HCT116 (cell line): Measurements from ENCODE around the gene FANCD2OS. TPM values are rescaled to one million over a fixed set of nuclear protein-coding genes. Genes with fewer than 3 reads are reported as not detected.
"Not testable (repeated sequence)": the region's sequence is repeated elsewhere in the genome, so short reads cannot be mapped to it uniquely, and the experiment has no call there.

Source experiments
- ATAC-seq: fragments of 200-7000 bp; cut with Tn5 transposase; 2 replicates; pipeline ENCODE4 v1.9.1; 2020; ENCODE audit warnings: mild to moderate bottlenecking, moderate library complexity
- BruUV-seq: library from RNA; stranded (reverse); fragments of 400-500 nt; replicated peaks from 2 replicates; lab custom pipeline; 2021; lab: Mats Ljungman, UMichigan
- CTCF ChIA-PET: fragments of 300-600 bp; sonication (Branson Sonifier 250); formaldehyde crosslinking; loops from one replicate; lab custom pipeline; 2021; ENCODE audit warnings: antibody characterized with exemption; lab: Charles Lee
- POLR2A ChIA-PET: fragments of 300-600, 350-600 bp; sonication (Branson Sonifier 250); formaldehyde crosslinking; loops from one replicate; lab custom pipeline; 2021; ENCODE audit warnings: antibody characterized with exemption; lab: Charles Lee
- RAD21 ChIA-PET, 2 experiments: fragments of 300-600 bp; sonication (Branson Sonifier 250); formaldehyde crosslinking; loops; one replicate each; lab custom pipeline; 2023; ENCODE audit warnings: low total read pairs in 2 of 2; ENCODE audit not compliant: uncharacterized antibody in 2 of 2, unreplicated experiment in 2 of 2, low non-redundant PET in 1 of 2; lab: Charles Lee
- DNase-seq: peaks from one replicate; pipeline ENCODE4 v3.0.0-alpha.2; 2010; ENCODE audit warnings: low read depth, low spot score
- H2AFZ ChIP-seq: fragments of 200-600 bp; shearing (Covaris generic), sonication (generic); 2 replicates; pipeline ENCODE4 v1.6.1; 2017; ENCODE audit warnings: low read depth, mixed run types, mixed read lengths, antibody characterized with exemption, low read length; ENCODE audit not compliant: poor library complexity, severe bottlenecking
- H3K27ac ChIP-seq: 2 replicates; pipeline ENCODE4 v1.5.1; 2012; ENCODE audit warnings: low read depth, low read length
- H3K27me3 ChIP-seq: fragments of 200-600 bp; sonication (generic); 2 replicates; pipeline ENCODE4 v1.6.1; 2016; ENCODE audit warnings: mixed run types, low read length, mixed read lengths; ENCODE audit not compliant: insufficient read depth
- H3K36me3 ChIP-seq, 2 experiments: fragments of 200-500 bp in 1 of 2; fragments of 200-600 bp in 1 of 2; sonication (Bioruptor generic) in 1 of 2; sonication (generic) in 1 of 2; 2 replicates each; pipeline versions ENCODE4 v1.5.1 to v1.6.1; 2014 to 2016; ENCODE audit warnings: low read length in 2 of 2, inconsistent platforms in 1 of 2, mixed read lengths in 1 of 2, mixed run types in 1 of 2; ENCODE audit not compliant: insufficient read depth in 2 of 2, control insufficient read depth in 1 of 2
- H3K4me1 ChIP-seq, 2 experiments: fragments of 200-600 bp in 1 of 2; sonication (generic) in 1 of 2; 2 replicates each; pipeline versions ENCODE4 v1.5.1 to v1.6.1; 2012 to 2017; ENCODE audit warnings: low read length in 2 of 2, inconsistent platforms in 1 of 2, mild to moderate bottlenecking in 1 of 2, mixed read lengths in 1 of 2, mixed run types in 1 of 2, moderate library complexity in 1 of 2; ENCODE audit not compliant: insufficient read depth in 2 of 2, control insufficient read depth in 1 of 2
- H3K4me2 ChIP-seq: fragments of 200-600 bp; sonication (generic); 2 replicates; pipeline ENCODE4 v1.6.1; 2017; ENCODE audit warnings: mixed run types, low read length, mixed read lengths
- H3K4me3 ChIP-seq, 2 experiments: fragments of 200-600 bp in 1 of 2; sonication (generic) in 1 of 2; replicated peaks in 1 of 2; 2 replicates each; pipeline ENCODE4 v1.5.1; 2011 to 2016; ENCODE audit warnings: low read length in 2 of 2, control low read depth in 1 of 2, low read depth in 1 of 2, mild to moderate bottlenecking in 1 of 2, mixed read lengths in 1 of 2, mixed run types in 1 of 2
- H3K79me2 ChIP-seq: fragments of 200-600 bp; sonication (generic); 2 replicates; pipeline ENCODE4 v1.6.1; 2017; ENCODE audit warnings: mild to moderate bottlenecking, mixed run types, low read length, moderate library complexity, mixed read lengths; ENCODE audit not compliant: insufficient read depth
- H3K9ac ChIP-seq: fragments of 200-600 bp; sonication (generic); 2 replicates; pipeline ENCODE4 v1.6.1; 2016; ENCODE audit warnings: low read length, mixed read lengths
- H3K9me2 ChIP-seq: fragments of 200-600 bp; sonication (generic), shearing (Covaris generic); 2 replicates; pipeline ENCODE4 v1.6.1; 2017; ENCODE audit warnings: mixed run types, mild to moderate bottlenecking, moderate library complexity; ENCODE audit not compliant: insufficient read depth
- H3K9me3 ChIP-seq, 2 experiments: fragments of 200-500 bp in 1 of 2; fragments of 200-600 bp in 1 of 2; sonication (Bioruptor generic) in 1 of 2; sonication (generic) in 1 of 2; 2 replicates each; pipeline ENCODE4 v1.6.1; 2014 to 2017; ENCODE audit warnings: low read length in 2 of 2, mixed read lengths in 2 of 2, inconsistent platforms in 1 of 2, low read depth in 1 of 2, mild to moderate bottlenecking in 1 of 2, mixed run types in 1 of 2, moderate library complexity in 1 of 2; ENCODE audit not compliant: control insufficient read depth in 1 of 2, insufficient read depth in 1 of 2
- H4K20me1 ChIP-seq: fragments of 200-600 bp; sonication (generic), shearing (Covaris generic); 2 replicates; pipeline ENCODE4 v1.6.1; 2017; ENCODE audit warnings: mixed run types, mild to moderate bottlenecking, moderate library complexity; ENCODE audit not compliant: insufficient read depth
- CBX3 ChIP-seq: IDR thresholded peaks from 2 replicates; pipeline ENCODE4 v1.6.1; 2012; ENCODE audit warnings: low read depth
- CEBPB ChIP-seq: IDR thresholded peaks from 2 replicates; pipeline ENCODE4 v1.6.1; 2012; ENCODE audit warnings: low read depth
- CTCF ChIP-seq, 3 experiments: fragments of 200-600 bp in 1 of 3; sonication (generic) in 1 of 3; IDR thresholded peaks in 2 of 3; conservative IDR thresholded peaks in 1 of 3; 2 replicates each; pipeline ENCODE4 v1.5.1; 2012 to 2017; ENCODE audit warnings: low read depth in 2 of 3, low read length in 2 of 3, antibody characterized with exemption in 1 of 3, borderline replicate concordance in 1 of 3, control low read depth in 1 of 3, mild to moderate bottlenecking in 1 of 3, mixed read lengths in 1 of 3, mixed run types in 1 of 3, moderate library complexity in 1 of 3; ENCODE audit not compliant: insufficient read depth in 1 of 3
- EGR1 ChIP-seq: IDR thresholded peaks from 2 replicates; pipeline ENCODE4 v1.6.1; 2012; ENCODE audit warnings: low read depth
- ELF1 ChIP-seq: IDR thresholded peaks from 2 replicates; pipeline ENCODE4 v1.6.1; 2012; ENCODE audit warnings: low read depth, borderline replicate concordance
- EZH2 ChIP-seq: fragments of 200-600 bp; sonication (generic); IDR thresholded peaks from 2 replicates; pipeline ENCODE4 v1.6.1; 2017; ENCODE audit warnings: antibody characterized with exemption, mixed run types
- EZH2phosphoT487 ChIP-seq: fragments of 200-600 bp; IDR thresholded peaks from 2 replicates; pipeline ENCODE4 v1.6.1; 2018; ENCODE audit warnings: antibody characterized with exemption, borderline replicate concordance
- JUND ChIP-seq: IDR thresholded peaks from 2 replicates; pipeline ENCODE4 v1.6.1; 2012
- SIN3A ChIP-seq: IDR thresholded peaks from 2 replicates; pipeline ENCODE4 v1.6.1; 2012; ENCODE audit warnings: low read depth
- SP1 ChIP-seq: IDR thresholded peaks from 2 replicates; pipeline ENCODE4 v1.6.1; 2012; ENCODE audit warnings: low read depth
- TCF7L2 ChIP-seq: IDR thresholded peaks from 2 replicates; pipeline ENCODE4 v1.7.0; 2011; ENCODE audit warnings: borderline replicate concordance, inconsistent platforms; ENCODE audit not compliant: insufficient read depth, insufficient read length; ENCODE audit errors: extremely low read depth
- YY1 ChIP-seq: IDR thresholded peaks from 2 replicates; pipeline ENCODE4 v1.6.1; 2011; ENCODE audit warnings: low read length, low read depth, moderate library complexity, mild to moderate bottlenecking; ENCODE audit not compliant: insufficient replicate concordance; ENCODE audit errors: extremely low read depth
- ZBTB33 ChIP-seq: IDR thresholded peaks from 2 replicates; pipeline ENCODE4 v1.6.1; 2011; ENCODE audit warnings: mild to moderate bottlenecking, low read length, moderate library complexity; ENCODE audit not compliant: insufficient replicate concordance; ENCODE audit errors: extremely low read depth
- intact Hi-C: fragments of 100-400 bp; cut with micrococcal nuclease; formaldehyde crosslinking; loops from 2 replicates; pipeline ENCODE4 v1.10.0; 2022
- total RNA-seq: library from RNA; stranded (reverse); gene quantifications from one replicate; pipeline ENCODE4 v1.2.1, GENCODE V29; 2021; ENCODE audit not compliant: unreplicated experiment

Gene FANCD2OS
- total RNA-seq, 1 experiment from 2014 or later = not detected

- H3K79me2 ChIP-seq = no peaks in the 10 kb centered on the region
- H3K9me3 ChIP-seq = no peaks in the 10 kb centered on the region
- H3K4me2 ChIP-seq = no peak overlapping the region
- intact Hi-C loops = no loop called here
- BruUV-seq = no TSS peak
- CTCF ChIA-PET = no interaction called here
- no peaks in the 10 kb centered on the region for H3K36me3 ChIP-seq
- no peaks in the 10 kb centered on the region for H3K27me3 ChIP-seq
- no peak overlapping the region for H2AFZ ChIP-seq
- no peak overlapping the region for H3K27ac ChIP-seq
- ATAC-seq (no peak), DNase-seq (no peak)
- RAD21 ChIA-PET = no interaction called here
- no peaks in the 10 kb centered on the region for H4K20me1 ChIP-seq
- no peak overlapping the region for H3K9ac ChIP-seq
- H3K4me3 ChIP-seq = no peak overlapping the region
- TF ChIP-seq EZH2phosphoT487 = no peak
- no peak for TF ChIP-seq TCF7L2
- no peak for TF ChIP-seq SP1
- TF ChIP-seq CEBPB = no peak
- no peak for TF ChIP-seq CTCF (IDR thresholded peaks at IDR 0.05 in 2 of 3, conservative IDR thresholded peaks at IDR 0.05 in 1 of 3; ENCODE audit: borderline replicate concordance in 1 of 3, insufficient read depth in 1 of 3, low read depth in 2 of 3, low read length in 2 of 3)
- TF ChIP-seq SIN3A = no peak
- TF ChIP-seq ZBTB33 = no peak
- TF ChIP-seq EGR1 = no peak
- TF ChIP-seq CBX3 = no peak
- no peak for TF ChIP-seq EZH2
- TF ChIP-seq YY1 = no peak
- no peak for TF ChIP-seq JUND
- no peak for TF ChIP-seq ELF1
- POLR2A ChIA-PET = no interaction called here
- H3K9me2 ChIP-seq = no peaks in the 10 kb centered on the region
- peaks cover 4 to 7% of the 10 kb centered on the region in 2 experiments; a peak in 3 of 4 replicates for H3K4me1 ChIP-seq
These were observed 28.5 kb upstream of the FANCD2OS start for GRCh38 chr3:10136426-10137005.

- ATAC-seq, H2AFZ ChIP-seq, H3K79me2 ChIP-seq, H3K27me3 ChIP-seq, intact Hi-C loops, H4K20me1 ChIP-seq, BruUV-seq, H3K9ac ChIP-seq, H3K36me3 ChIP-seq, H3K4me1 ChIP-seq, CTCF ChIA-PET, DNase-seq, POLR2A ChIA-PET, H3K27ac ChIP-seq, H3K4me3 ChIP-seq, RAD21 ChIA-PET, H3K9me3 ChIP-seq, H3K9me2 ChIP-seq, H3K4me2 ChIP-seq: not testable (repeated sequence)
These were observed 27.8 kb upstream of the FANCD2OS start for GRCh38 chr3:10135872-10136271.
